Activated CD4-positive, alpha-beta memory T cell treated with anti-CD3 and anti-CD28 coated beads for 36 hours (primary cell): ENCODE data around the gene ARHGAP12. TPM values are rescaled to one million over a fixed set of nuclear protein-coding genes. Genes with fewer than 3 reads are reported as not detected.

Experiments used
- CTCF ChIA-PET: fragments of 350-600 bp; sonication (Branson Sonifier 250); formaldehyde crosslinking; loops from one replicate; lab custom pipeline; 2021; ENCODE audit warnings: antibody characterized with exemption, inconsistent platforms; lab: Charles Lee
- POLR2A ChIA-PET: fragments of 350-600 bp; sonication (Branson Sonifier 250); formaldehyde crosslinking; loops from one replicate; lab custom pipeline; 2021; ENCODE audit warnings: antibody characterized with exemption; lab: Charles Lee
- DNase-seq: peaks from one replicate; pipeline ENCODE4 v3.0.0-alpha.2; 2020
- H3K27ac Mint-ChIP-seq: one replicate; pipeline ENCODE4 v1.8.0; 2021; ENCODE audit warnings: mixed read lengths
- H3K27me3 Mint-ChIP-seq: one replicate; pipeline ENCODE4 v1.8.0; 2021; ENCODE audit warnings: mixed read lengths
- H3K36me3 Mint-ChIP-seq: one replicate; pipeline ENCODE4 v1.8.0; 2021; ENCODE audit warnings: mixed read lengths
- H3K4me1 Mint-ChIP-seq: one replicate; pipeline ENCODE4 v1.8.0; 2021; ENCODE audit warnings: low read depth, mixed read lengths
- H3K4me3 Mint-ChIP-seq: one replicate; pipeline ENCODE4 v1.8.0; 2021; ENCODE audit warnings: mild to moderate bottlenecking, mixed read lengths
- H3K9me3 Mint-ChIP-seq: one replicate; pipeline ENCODE4 v1.8.0; 2021; ENCODE audit warnings: mixed read lengths
- intact Hi-C: fragments of 100-400 bp; cut with micrococcal nuclease; formaldehyde crosslinking; loops from one replicate; pipeline ENCODE4 v1.15.1; 2023
- total RNA-seq, 2 experiments: library from RNA; stranded (reverse); gene quantifications; one replicate each; pipeline ENCODE4 v1.2.3, GENCODE V29; 2021

The ARHGAP12 gene
- total RNA-seq, 2 experiments from 2014 or later, result 4.0 to 4.5 TPM

- peaks cover 2% of the 10 kb centered on the region for H3K36me3 Mint-ChIP-seq
- no peaks in the 10 kb centered on the region for H3K9me3 Mint-ChIP-seq
- peaks cover 18% of the 10 kb centered on the region for H3K4me1 Mint-ChIP-seq
- H3K27me3 Mint-ChIP-seq, result no peaks in the 10 kb centered on the region
- no peak overlapping the region for H3K27ac Mint-ChIP-seq
- CTCF ChIA-PET, result no interaction called here
- no peak for DNase-seq
- POLR2A ChIA-PET, result interaction anchor here (0.6 kb wide), 1 partner anchor 89 kb away, joined by 4 read pairs; no protein-coding TSS in a partner anchor
- H3K4me3 Mint-ChIP-seq, result no peak overlapping the region
- intact Hi-C loops, result no loop called here
Observed at GRCh38 chr10:31866118-31866670, 62.4 kb downstream of the ARHGAP12 start.

GRCh38 chr10:31864834-31865518 is 63.7 kb downstream of the ARHGAP12 start:
- intact Hi-C loops, result loop anchor here (5.0 kb wide), 2 partner anchors 62 to 342 kb away; partner anchors contain the start of gene ARHGAP12
- no peak overlapping the region for H3K27ac Mint-ChIP-seq
- POLR2A ChIA-PET, result no interaction called here

GRCh38 chr10:31855033-31855432 is 73.6 kb downstream of the ARHGAP12 start:
- ChIA-PET POLR2A (no interaction called here), CTCF (no interaction called here)
- Mint-ChIP-seq H3K36me3 (peaks cover 16% of the 10 kb centered on the region), H3K27me3 (no peaks in the 10 kb centered on the region), H3K4me3 (no peak overlapping the region), H3K9me3 (peaks cover 4% of the 10 kb centered on the region), H3K27ac (no peak overlapping the region), H3K4me1 (peaks cover 7% of the 10 kb centered on the region)
- no peak for DNase-seq
- intact Hi-C loops, result no loop called here

More at GRCh38 chr10:31864834-31865518, 63.7 kb downstream of the ARHGAP12 start:
- no peak for DNase-seq
- Mint-ChIP-seq H3K4me3 (no peak overlapping the region), H3K4me1 (peaks cover 18% of the 10 kb centered on the region), H3K27me3 (no peaks in the 10 kb centered on the region), H3K36me3 (peaks cover 6% of the 10 kb centered on the region), H3K9me3 (no peaks in the 10 kb centered on the region)
- CTCF ChIA-PET, result interaction anchor here (0.7 to 1.0 kb wide), 2 partner anchors 11 to 139 kb away, joined by 3 read pairs; no protein-coding TSS in a partner anchor

- Mint-ChIP-seq H3K27me3 (no peaks in the 10 kb centered on the region), H3K9me3 (no peaks in the 10 kb centered on the region), H3K4me3 (no peak overlapping the region), H3K27ac (no peak overlapping the region), H3K36me3 (peaks cover 7% of the 10 kb centered on the region), H3K4me1 (peaks cover 7% of the 10 kb centered on the region)
- ChIA-PET POLR2A (no interaction called here), CTCF (no interaction called here)
- intact Hi-C loops, result no loop called here
- DNase-seq, result no peak
Observed at GRCh38 chr10:31853629-31854028, 75.0 kb downstream of the ARHGAP12 start.

- ChIA-PET CTCF (interaction anchor here (2.3 kb wide), 1 partner anchor 11 kb away, joined by 6 read pairs; no protein-coding TSS in a partner anchor), POLR2A (interaction anchor here (0.5 kb wide), 1 partner anchor 189 kb away, joined by 3 read pairs; no protein-coding TSS in a partner anchor)
- Mint-ChIP-seq H3K9me3 (no peaks in the 10 kb centered on the region), H3K4me3 (no peak overlapping the region), H3K27ac (no peak overlapping the region), H3K4me1 (peaks cover 6% of the 10 kb centered on the region), H3K27me3 (no peaks in the 10 kb centered on the region), H3K36me3 (peaks cover 2% of the 10 kb centered on the region)
- no peak for DNase-seq
- intact Hi-C loops, result no loop called here
Observed at GRCh38 chr10:31851216-31851615, 77.4 kb downstream of the ARHGAP12 start.

GRCh38 chr10:31847515-31847914 is 81.1 kb downstream of the ARHGAP12 start:
- CTCF ChIA-PET, result no interaction called here
- H3K4me1 Mint-ChIP-seq, result peaks cover 6% of the 10 kb centered on the region
- H3K27me3 Mint-ChIP-seq, result no peaks in the 10 kb centered on the region
- H3K36me3 Mint-ChIP-seq, result no peaks in the 10 kb centered on the region
- no peak overlapping the region for H3K27ac Mint-ChIP-seq
- intact Hi-C loops, result no loop called here
- no peak for DNase-seq
- H3K4me3 Mint-ChIP-seq, result no peak overlapping the region
- H3K9me3 Mint-ChIP-seq, result no peaks in the 10 kb centered on the region
- POLR2A ChIA-PET, result no interaction called here

- DNase-seq, result no peak
- intact Hi-C loops, result no loop called here
- Mint-ChIP-seq H3K4me3 (no peak overlapping the region), H3K27ac (no peak overlapping the region), H3K4me1 (peaks cover 2% of the 10 kb centered on the region), H3K27me3 (no peaks in the 10 kb centered on the region), H3K36me3 (peaks cover 7% of the 10 kb centered on the region), H3K9me3 (no peaks in the 10 kb centered on the region)
- CTCF ChIA-PET, result no interaction called here
- POLR2A ChIA-PET, result no interaction called here
Observed at GRCh38 chr10:31838709-31839108, 89.9 kb downstream of the ARHGAP12 start.

- H3K4me3 Mint-ChIP-seq, result no peak overlapping the region
- peaks cover 5% of the 10 kb centered on the region for H3K4me1 Mint-ChIP-seq
- CTCF ChIA-PET, result interaction anchor here (2.8 kb wide), 1 partner anchor 24 kb away, joined by 9 read pairs; no protein-coding TSS in a partner anchor
- H3K36me3 Mint-ChIP-seq, result peaks cover 7% of the 10 kb centered on the region
- H3K27ac Mint-ChIP-seq, result no peak overlapping the region
- no peak for DNase-seq
- POLR2A ChIA-PET, result no interaction called here
- intact Hi-C loops, result no loop called here
- H3K27me3 Mint-ChIP-seq, result no peaks in the 10 kb centered on the region
- H3K9me3 Mint-ChIP-seq, result no peaks in the 10 kb centered on the region
Observed at GRCh38 chr10:31838065-31838464, 90.6 kb downstream of the ARHGAP12 start.

GRCh38 chr10:31836569-31837406 is 91.8 kb downstream of the ARHGAP12 start:
- intact Hi-C loops, result no loop called here
- no peaks in the 10 kb centered on the region for H3K9me3 Mint-ChIP-seq
- no peak overlapping the region for H3K4me3 Mint-ChIP-seq
- H3K36me3 Mint-ChIP-seq, result peaks cover 7% of the 10 kb centered on the region
- H3K27ac Mint-ChIP-seq, result no peak overlapping the region
- H3K27me3 Mint-ChIP-seq, result no peaks in the 10 kb centered on the region
- no peak for DNase-seq
- H3K4me1 Mint-ChIP-seq, result peaks cover 5% of the 10 kb centered on the region
- POLR2A ChIA-PET, result no interaction called here
- CTCF ChIA-PET, result interaction anchor here (0.7 to 2.8 kb wide), 2 partner anchors 25 to 800 kb away, joined by 3 to 9 read pairs; no protein-coding TSS in a partner anchor

- H3K36me3 Mint-ChIP-seq, result peaks cover 7% of the 10 kb centered on the region
- no peak overlapping the region for H3K27ac Mint-ChIP-seq
Observed at GRCh38 chr10:31833753-31834152, 94.9 kb downstream of the ARHGAP12 start.

GRCh38 chr10:31832261-31832660 is 96.4 kb downstream of the ARHGAP12 start:
- Mint-ChIP-seq H3K27ac (no peak overlapping the region), H3K36me3 (peaks cover 3% of the 10 kb centered on the region), H3K9me3 (no peaks in the 10 kb centered on the region), H3K27me3 (no peaks in the 10 kb centered on the region), H3K4me3 (no peak overlapping the region), H3K4me1 (peaks cover 5% of the 10 kb centered on the region)
- ChIA-PET CTCF (interaction anchor here (1.3 kb wide), 1 partner anchor 30 kb away, joined by 4 read pairs; no protein-coding TSS in a partner anchor), POLR2A (no interaction called here)
- intact Hi-C loops, result no loop called here
- DNase-seq, result no peak

More at GRCh38 chr10:31833753-31834152, 94.9 kb downstream of the ARHGAP12 start:
- H3K27me3 Mint-ChIP-seq, result no peaks in the 10 kb centered on the region
- no peaks in the 10 kb centered on the region for H3K9me3 Mint-ChIP-seq
- POLR2A ChIA-PET, result interaction anchor here (0.7 kb wide), 1 partner anchor 1119 kb away, joined by 3 read pairs; no protein-coding TSS in a partner anchor
- CTCF ChIA-PET, result no interaction called here
- H3K4me3 Mint-ChIP-seq, result no peak overlapping the region
- intact Hi-C loops, result no loop called here
- DNase-seq, result no peak
- peaks cover 5% of the 10 kb centered on the region for H3K4me1 Mint-ChIP-seq

- ChIA-PET CTCF (no interaction called here), POLR2A (no interaction called here)
- no peaks in the 10 kb centered on the region for H3K9me3 Mint-ChIP-seq
- no peak overlapping the region for H3K4me3 Mint-ChIP-seq
- peaks cover 3% of the 10 kb centered on the region for H3K4me1 Mint-ChIP-seq
- intact Hi-C loops, result no loop called here
- H3K36me3 Mint-ChIP-seq, result no peaks in the 10 kb centered on the region
- H3K27ac Mint-ChIP-seq, result no peak overlapping the region
- DNase-seq, result no peak
- H3K27me3 Mint-ChIP-seq, result no peaks in the 10 kb centered on the region
Observed at GRCh38 chr10:31830887-31831286, 97.7 kb downstream of the ARHGAP12 start.
